Lung (tissue), 12 donors: ENCODE data around the gene FOLR2. TPM values are rescaled to one million over a fixed set of nuclear protein-coding genes. Genes with fewer than 3 reads are reported as not detected.

Source experiments
- ATAC-seq: fragments of 200-7000 bp; cut with Tn5 transposase; one replicate; pipeline ENCODE4 v1.9.1; 2020; ENCODE audit warnings: moderate number of reproducible peaks; ENCODE audit not compliant: insufficient read depth, low FRiP score
- DNase-seq, 3 donors: peaks; one replicate each; pipeline ENCODE4 v3.0.0-alpha.2; 2013 to 2017
- H3K27ac ChIP-seq, 2 donors: one replicate each; pipeline ENCODE4 v1.5.1; 2013; ENCODE audit warnings: mild to moderate bottlenecking in 2 of 2, moderate library complexity in 2 of 2, control low read depth in 1 of 2, inconsistent platforms in 1 of 2, low read depth in 1 of 2, low read length in 1 of 2
- H3K27me3 ChIP-seq, 3 donors: one replicate each; pipeline ENCODE4 v1.5.1; 2013; ENCODE audit warnings: low read length in 2 of 3; ENCODE audit not compliant: control insufficient read depth in 3 of 3, insufficient read depth in 3 of 3
- H3K36me3 ChIP-seq, 4 donors: one replicate each; pipeline ENCODE4 v1.5.1; 2013; ENCODE audit warnings: low read length in 4 of 4, mild to moderate bottlenecking in 1 of 4, moderate library complexity in 1 of 4; ENCODE audit not compliant: control insufficient read depth in 4 of 4, insufficient read depth in 4 of 4
- H3K4me1 ChIP-seq, 5 donors: one replicate each; pipeline ENCODE4 v1.5.1; 2013; ENCODE audit warnings: low read length in 5 of 5, mild to moderate bottlenecking in 2 of 5, moderate library complexity in 1 of 5; ENCODE audit not compliant: control insufficient read depth in 5 of 5, insufficient read depth in 5 of 5
- H3K4me3 ChIP-seq: one replicate; pipeline ENCODE4 v1.5.1; 2013; ENCODE audit warnings: mild to moderate bottlenecking, control low read depth, moderate library complexity
- H3K9ac ChIP-seq, 2 donors: one replicate each; pipeline ENCODE4 v1.5.1; 2013; ENCODE audit warnings: low read length in 2 of 2, control low read depth in 1 of 2; ENCODE audit not compliant: insufficient read depth in 1 of 2
- H3K9me3 ChIP-seq, 4 donors: one replicate each; pipeline ENCODE4 v1.5.1; 2013; ENCODE audit warnings: low read length in 3 of 4, mild to moderate bottlenecking in 1 of 4, moderate library complexity in 1 of 4; ENCODE audit not compliant: control insufficient read depth in 4 of 4, insufficient read depth in 3 of 4
- CTCF ChIP-seq: IDR thresholded peaks from 2 replicates; pipeline ENCODE4 v1.5.1; 2012; ENCODE audit warnings: mild to moderate bottlenecking; ENCODE audit errors: control extremely low read depth, extremely low read depth
- WGBS, 2 donors: extraction: QIAGEN DNeasy Blood & Tissue Kit; methylation state at CpG; one replicate each; pipeline ENCODE4 v1.1.7; 2013; 5-methylcytosine and 5-hydroxymethylcytosine counted together
- polyA plus RNA-seq, 2 donors: library from polyadenylated mRNA; stranded (reverse); fragments of 200-250 nt; gene quantifications; one replicate each; pipeline ENCODE4 v1.2.1, GENCODE V29; 2013
- total RNA-seq, 2 donors: library from RNA; depleted of rRNA in 1 of 2; stranded (reverse); fragments of >200 nt in 1 of 2; gene quantifications; one replicate each; pipeline ENCODE4 v1.2.1, GENCODE V29; 2014 to 2021
- donor health status: control.
- donor health status: control.
- donor health status: Bipolar disorder and iron deficiency.
- donor health status: healthy.
- donor health status: DM: yes; HTN: yes; CAD: no.

The FOLR2 gene
- total and polyA plus RNA-seq, 4 donors, result 3.2 to 19.7 (median 10.2) TPM

- H3K4me1 ChIP-seq, result no peaks in the 10 kb centered on the region
- DNase-seq (no peak), ATAC-seq (no peak)
- no peak overlapping the region for H3K27ac ChIP-seq
- WGBS, 2 donors, result 87 to 93% methylated on average over 3 of the region's 3 CpGs
- H3K36me3 ChIP-seq, result no peaks in the 10 kb centered on the region
- no peak overlapping the region for H3K9ac ChIP-seq
- H3K27me3 ChIP-seq, result no peaks in the 10 kb centered on the region
- H3K4me3 ChIP-seq, result no peak overlapping the region
- H3K9me3 ChIP-seq, result no peaks in the 10 kb centered on the region
- TF ChIP-seq CTCF, result no peak
Observed at GRCh38 chr11:72173291-72173690, 43.3 kb upstream of the FOLR2 start.

GRCh38 chr11:72174302-72175070, 42.1 kb upstream of the FOLR2 start:
- WGBS, 2 donors, result 76 to 82% methylated on average over 8 of the region's 8 CpGs
- no peak for TF ChIP-seq CTCF
- DNase-seq (no peak), ATAC-seq (no peak)
- Histone ChIP-seq H3K4me3 (no peak overlapping the region), H3K9ac (no peak overlapping the region), H3K9me3 (no peaks in the 10 kb centered on the region), H3K27me3 (no peaks in the 10 kb centered on the region), H3K4me1 (no peaks in the 10 kb centered on the region), H3K27ac (no peak overlapping the region), H3K36me3 (no peaks in the 10 kb centered on the region)

GRCh38 chr11:72177656-72178055, 38.9 kb upstream of the FOLR2 start:
- TF ChIP-seq CTCF, result no peak
- DNase-seq, result no peak
- no peaks in the 10 kb centered on the region for H3K27me3 ChIP-seq
- H3K4me1 ChIP-seq, result no peaks in the 10 kb centered on the region
- WGBS, 2 donors, result 93 to 96% methylated on average over 6 of the region's 6 CpGs
- no peaks in the 10 kb centered on the region for H3K36me3 ChIP-seq
- ATAC-seq, result no peak
- no peak overlapping the region for H3K9ac ChIP-seq
- no peak overlapping the region for H3K4me3 ChIP-seq
- H3K9me3 ChIP-seq, result no peaks in the 10 kb centered on the region
- no peak overlapping the region for H3K27ac ChIP-seq
